AG09309 (cell line): ENCODE data around the gene LRRK1.

Experiments used
- DNase-seq: peaks from one replicate; pipeline ENCODE4 v3.0.0-alpha.2; 2010; ENCODE audit warnings: low read depth
- H3K4me3 ChIP-seq: 2 replicates; pipeline ENCODE4 v1.5.1; 2011; ENCODE audit warnings: mild to moderate bottlenecking, low read depth, low read length, moderate library complexity; ENCODE audit not compliant: control insufficient read depth
- CTCF ChIP-seq: IDR thresholded peaks from 2 replicates; pipeline ENCODE4 v1.5.1; 2011; ENCODE audit warnings: mild to moderate bottlenecking, low read depth, low read length, inconsistent platforms; ENCODE audit not compliant: insufficient read depth, control insufficient read depth; ENCODE audit errors: missing control alignments

LRRK1 gene

GRCh38 chr15:100920516-100921135 is 1.5 kb downstream of the LRRK1 start:
- DNase-seq = no peak
- TF ChIP-seq CTCF = no peak
- no peak overlapping the region for H3K4me3 ChIP-seq

GRCh38 chr15:100922192-100923040 is 3.3 kb downstream of the LRRK1 start:
- no peak for TF ChIP-seq CTCF
- no peak overlapping the region for H3K4me3 ChIP-seq
- no peak for DNase-seq

- DNase-seq = no peak
- no peak overlapping the region for H3K4me3 ChIP-seq
- TF ChIP-seq CTCF = no peak
Observed at GRCh38 chr15:100923076-100923475, 3.9 kb downstream of the LRRK1 start.

GRCh38 chr15:100923902-100924301 is 4.7 kb downstream of the LRRK1 start:
- H3K4me3 ChIP-seq = no peak overlapping the region
- no peak for DNase-seq
- TF ChIP-seq CTCF = no peak

GRCh38 chr15:100924436-100924835 is 5.3 kb downstream of the LRRK1 start:
- no peak for DNase-seq
- TF ChIP-seq CTCF = no peak
- H3K4me3 ChIP-seq = no peak overlapping the region

- no peak for TF ChIP-seq CTCF
Observed at GRCh38 chr15:100925480-100925879, 6.3 kb downstream of the LRRK1 start.

More at GRCh38 chr15:100925480-100925879, 6.3 kb downstream of the LRRK1 start:
- no peak overlapping the region for H3K4me3 ChIP-seq
- no peak for DNase-seq
